SU-DHL-6 (cell line): ENCODE measurements around the gene AKT3.
"Not testable (repeated sequence)": the region's sequence is repeated elsewhere in the genome, so short reads cannot be mapped to it uniquely, and the experiment has no call there.

Experiments used
- H2AFZ ChIP-seq: fragments of 200-600 bp; sonication (generic); 2 replicates; pipeline ENCODE4 v1.6.1; 2014; ENCODE audit warnings: low read depth, mild to moderate bottlenecking, moderate library complexity, mixed read lengths, antibody characterized with exemption, low read length; ENCODE audit not compliant: severe bottlenecking
- H3F3A ChIP-seq: fragments of 200-600 bp; shearing (Covaris generic); 2 replicates; pipeline ENCODE4 v1.6.0; 2016; ENCODE audit warnings: antibody characterized with exemption, mild to moderate bottlenecking; ENCODE audit not compliant: insufficient read depth
- H3K27ac ChIP-seq: fragments of 200-600 bp; sonication (generic); 2 replicates; pipeline ENCODE4 v1.5.1; 2016; ENCODE audit warnings: low read depth, mild to moderate bottlenecking, low read length, moderate library complexity, mixed read lengths
- H3K27me3 ChIP-seq: fragments of 200-600 bp; sonication (generic), shearing (Covaris generic); 2 replicates; pipeline ENCODE4 v1.6.0; 2014; ENCODE audit warnings: mild to moderate bottlenecking, low read length
- H3K36me3 ChIP-seq: fragments of 200-600 bp; sonication (generic); 2 replicates; pipeline ENCODE4 v1.6.1; 2014; ENCODE audit warnings: mild to moderate bottlenecking, low read length, mixed read lengths
- H3K4me2 ChIP-seq: fragments of 300-600, 200-600 bp; shearing (Covaris generic), sonication (generic); 2 replicates; pipeline ENCODE4 v1.6.0; 2014; ENCODE audit warnings: low read length, low read depth, mild to moderate bottlenecking; ENCODE audit not compliant: poor library complexity, severe bottlenecking
- H3K4me3 ChIP-seq: fragments of 200-600 bp; sonication (generic); 2 replicates; pipeline ENCODE4 v1.5.1; 2014; ENCODE audit warnings: antibody characterized with exemption, low read length, mild to moderate bottlenecking, mixed read lengths; ENCODE audit not compliant: insufficient read depth, poor library complexity, severe bottlenecking
- H3K79me2 ChIP-seq: fragments of 200-600 bp; sonication (generic); 2 replicates; pipeline ENCODE4 v1.6.1; 2014; ENCODE audit warnings: mild to moderate bottlenecking, low read length, moderate library complexity; ENCODE audit not compliant: insufficient read depth
- H3K9ac ChIP-seq: fragments of 200-600 bp; sonication (generic); 2 replicates; pipeline ENCODE4 v1.7.0; 2014; ENCODE audit warnings: mild to moderate bottlenecking, low read length
- H3K9me2 ChIP-seq: fragments of 200-600 bp; sonication (generic); replicated peaks from 2 replicates; pipeline ENCODE4 v1.6.1; 2014; ENCODE audit warnings: low read length; ENCODE audit not compliant: insufficient read depth
- H3K9me3 ChIP-seq: fragments of 200-600 bp; sonication (generic); 2 replicates; pipeline ENCODE4 v1.6.1; 2014; ENCODE audit warnings: low read length, mixed read lengths; ENCODE audit not compliant: insufficient read depth
- H4K20me1 ChIP-seq: fragments of 200-600 bp; sonication (generic); 2 replicates; pipeline ENCODE4 v1.6.1; 2014; ENCODE audit warnings: low read depth, mild to moderate bottlenecking, antibody characterized with exemption, low read length, moderate library complexity, mixed read lengths
- EZH2phosphoT487 ChIP-seq: fragments of 200-600 bp; sonication (generic), shearing (Covaris generic); conservative IDR thresholded peaks from 2 replicates; pipeline ENCODE4 v1.6.1; 2018; ENCODE audit warnings: mild to moderate bottlenecking, antibody characterized with exemption, low read length, moderate library complexity, mixed read lengths
- TF ChIP-seq, protein P1 (sequence below): fragments of 200-600 bp; sonication (generic); IDR thresholded peaks from one replicate; pipeline ENCODE4 v1.5.1; 2017; ENCODE audit warnings: antibody characterized with exemption, mild to moderate bottlenecking, low read length, moderate library complexity; ENCODE audit not compliant: insufficient read depth, poor library complexity, severe bottlenecking

The AKT3 gene

DNA sequence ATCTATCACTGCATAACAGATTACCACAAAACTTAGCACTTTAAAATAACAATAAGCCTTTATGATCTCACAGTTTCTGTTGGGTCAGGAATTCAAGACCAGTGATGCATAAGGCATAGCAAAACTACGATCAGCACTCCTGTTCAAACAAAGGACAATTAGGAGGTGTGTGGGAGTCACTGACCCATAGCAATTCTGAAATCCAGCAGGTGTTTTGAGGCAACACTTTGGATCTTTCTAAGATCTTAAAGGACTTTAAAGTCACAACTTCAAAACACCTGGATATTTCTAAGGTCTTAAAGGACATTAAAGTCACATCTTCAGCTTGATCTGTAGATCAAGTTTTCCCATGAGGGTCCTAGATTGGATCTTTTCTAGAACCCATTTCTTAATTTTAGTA lies 35.3 kb downstream of the AKT3 start:
- TF ChIP-seq EZH2phosphoT487: no peak
- TF ChIP-seq, protein P1, sequence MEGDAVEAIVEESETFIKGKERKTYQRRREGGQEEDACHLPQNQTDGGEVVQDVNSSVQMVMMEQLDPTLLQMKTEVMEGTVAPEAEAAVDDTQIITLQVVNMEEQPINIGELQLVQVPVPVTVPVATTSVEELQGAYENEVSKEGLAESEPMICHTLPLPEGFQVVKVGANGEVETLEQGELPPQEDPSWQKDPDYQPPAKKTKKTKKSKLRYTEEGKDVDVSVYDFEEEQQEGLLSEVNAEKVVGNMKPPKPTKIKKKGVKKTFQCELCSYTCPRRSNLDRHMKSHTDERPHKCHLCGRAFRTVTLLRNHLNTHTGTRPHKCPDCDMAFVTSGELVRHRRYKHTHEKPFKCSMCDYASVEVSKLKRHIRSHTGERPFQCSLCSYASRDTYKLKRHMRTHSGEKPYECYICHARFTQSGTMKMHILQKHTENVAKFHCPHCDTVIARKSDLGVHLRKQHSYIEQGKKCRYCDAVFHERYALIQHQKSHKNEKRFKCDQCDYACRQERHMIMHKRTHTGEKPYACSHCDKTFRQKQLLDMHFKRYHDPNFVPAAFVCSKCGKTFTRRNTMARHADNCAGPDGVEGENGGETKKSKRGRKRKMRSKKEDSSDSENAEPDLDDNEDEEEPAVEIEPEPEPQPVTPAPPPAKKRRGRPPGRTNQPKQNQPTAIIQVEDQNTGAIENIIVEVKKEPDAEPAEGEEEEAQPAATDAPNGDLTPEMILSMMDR: no peak
- H3F3A ChIP-seq: no peaks in the 10 kb centered on the region
- H3K79me2 ChIP-seq: no peaks in the 10 kb centered on the region

GRCh38 chr1:243807346-243807745 lies 42.7 kb downstream of the AKT3 start:
- H2AFZ ChIP-seq, H3F3A ChIP-seq: not testable (repeated sequence)

More for the DNA sequence above, 35.3 kb downstream of the AKT3 start:
- Histone ChIP-seq H3K4me2 (no peak overlapping the region), H3K9ac (no peak overlapping the region), H3K4me3 (no peak overlapping the region), H2AFZ (no peak overlapping the region), H3K36me3 (no peaks in the 10 kb centered on the region), H3K9me3 (no peaks in the 10 kb centered on the region), H3K27me3 (no peaks in the 10 kb centered on the region), H4K20me1 (no peaks in the 10 kb centered on the region), H3K9me2 (no peaks in the 10 kb centered on the region), H3K27ac (no peak overlapping the region)

DNA sequence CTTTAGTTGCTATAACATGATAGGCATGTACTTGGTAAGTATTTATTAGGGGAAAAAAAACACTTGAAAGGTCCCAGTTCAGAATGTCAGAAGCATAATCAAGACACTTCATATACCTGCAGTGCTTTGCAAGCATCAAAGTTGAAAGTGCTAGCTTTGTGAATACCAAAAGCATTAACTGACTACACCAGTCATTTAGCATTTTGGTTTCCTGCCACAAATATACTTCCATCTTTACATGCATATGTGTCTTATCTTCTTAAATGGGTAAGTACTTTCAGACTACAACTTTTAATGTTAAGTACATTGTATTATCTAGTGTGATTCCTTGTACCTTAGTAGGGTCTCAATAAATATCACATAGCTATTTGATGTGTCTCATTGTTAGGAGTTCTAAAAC lies 43.7 kb downstream of the AKT3 start:
- no peak overlapping the region for H3K4me3 ChIP-seq
- H3K9me2 ChIP-seq: no peaks in the 10 kb centered on the region
- H3K9ac ChIP-seq: no peak overlapping the region
- H3K4me2 ChIP-seq: no peak overlapping the region
- no peak overlapping the region for H2AFZ ChIP-seq
- H4K20me1 ChIP-seq: no peaks in the 10 kb centered on the region
- TF ChIP-seq EZH2phosphoT487: no peak
- TF ChIP-seq, protein P1: no peak
- no peaks in the 10 kb centered on the region for H3K9me3 ChIP-seq
- no peaks in the 10 kb centered on the region for H3F3A ChIP-seq
- no peak overlapping the region for H3K27ac ChIP-seq
- H3K36me3 ChIP-seq: no peaks in the 10 kb centered on the region
- no peaks in the 10 kb centered on the region for H3K79me2 ChIP-seq
- no peaks in the 10 kb centered on the region for H3K27me3 ChIP-seq

More at GRCh38 chr1:243807346-243807745, 42.7 kb downstream of the AKT3 start:
- H3K9me2 ChIP-seq, H3K9me3 ChIP-seq, H3K4me3 ChIP-seq, H3K36me3 ChIP-seq, H3K27ac ChIP-seq, H3K9ac ChIP-seq, H3K79me2 ChIP-seq, H4K20me1 ChIP-seq, H3K4me2 ChIP-seq, H3K27me3 ChIP-seq: not testable (repeated sequence)

GRCh38 chr1:243802736-243803135 lies 47.3 kb downstream of the AKT3 start:
- H3K9ac ChIP-seq: no peak overlapping the region
- no peak overlapping the region for H3K4me2 ChIP-seq
- H3K9me2 ChIP-seq: no peaks in the 10 kb centered on the region
- no peak overlapping the region for H2AFZ ChIP-seq
- H3F3A ChIP-seq: no peaks in the 10 kb centered on the region
- H3K36me3 ChIP-seq: no peaks in the 10 kb centered on the region
- H3K4me3 ChIP-seq: no peak overlapping the region
- H4K20me1 ChIP-seq: no peaks in the 10 kb centered on the region
- no peak overlapping the region for H3K27ac ChIP-seq
- no peaks in the 10 kb centered on the region for H3K79me2 ChIP-seq
- no peaks in the 10 kb centered on the region for H3K9me3 ChIP-seq
- TF ChIP-seq EZH2phosphoT487: no peak
- TF ChIP-seq, protein P1: no peak
- no peaks in the 10 kb centered on the region for H3K27me3 ChIP-seq
